NCI-H1417 treated with DMSO at 0.1 percent for 48 hours (cell line): ENCODE data around the gene COL2A1.

ENCODE experiments used
- DNase-seq: peaks from one replicate; lab custom pipeline; 2025; lab: John Stamatoyannopoulos, UW

The COL2A1 gene

GRCh38 chr12:48030173-48030650 is 25.9 kb upstream of the COL2A1 start:
- no peak for DNase-seq

- no peak for DNase-seq
Observed at GRCh38 chr12:48029491-48030172, 25.4 kb upstream of the COL2A1 start.

GRCh38 chr12:48028541-48029431 is 24.5 kb upstream of the COL2A1 start:
- no peak for DNase-seq

- DNase-seq, result no peak
Observed at GRCh38 chr12:48027183-48028002, 23.1 kb upstream of the COL2A1 start.

GRCh38 chr12:48026060-48026827 is 22.0 kb upstream of the COL2A1 start:
- no peak for DNase-seq

GRCh38 chr12:48025281-48025680 is 21.0 kb upstream of the COL2A1 start:
- no peak for DNase-seq

GRCh38 chr12:48024735-48025134 is 20.5 kb upstream of the COL2A1 start:
- no peak for DNase-seq

- DNase-seq, result no peak
Observed at GRCh38 chr12:48023386-48023785, 19.1 kb upstream of the COL2A1 start.

- DNase-seq, result no peak
Observed at GRCh38 chr12:48022676-48023385, 18.6 kb upstream of the COL2A1 start.

- DNase-seq, result no peak
Observed at GRCh38 chr12:48022180-48022521, 17.9 kb upstream of the COL2A1 start.

- DNase-seq, result peak; percentile 39
Observed at GRCh38 chr12:48021485-48022179, 17.4 kb upstream of the COL2A1 start.

GRCh38 chr12:48019639-48020265 is 15.5 kb upstream of the COL2A1 start:
- DNase-seq, result no peak

GRCh38 chr12:48018618-48018995 is 14.3 kb upstream of the COL2A1 start:
- DNase-seq, result no peak

GRCh38 chr12:48017921-48018617 is 13.8 kb upstream of the COL2A1 start:
- no peak for DNase-seq

- no peak for DNase-seq
Observed at GRCh38 chr12:48017496-48017895, 13.2 kb upstream of the COL2A1 start.

- no peak for DNase-seq
Observed at GRCh38 chr12:48016373-48017020, 12.2 kb upstream of the COL2A1 start.

- no peak for DNase-seq
Observed at GRCh38 chr12:48015954-48016353, 11.7 kb upstream of the COL2A1 start.

GRCh38 chr12:48015129-48015528 is 10.9 kb upstream of the COL2A1 start:
- DNase-seq, result no peak

GRCh38 chr12:48013287-48013686 is 9.0 kb upstream of the COL2A1 start:
- no peak for DNase-seq
